HG02642 (cell line): ENCODE results near the gene ARHGEF10L.
"Not testable (repeated sequence)": the region's sequence is repeated elsewhere in the genome, so short reads cannot be mapped to it uniquely, and the experiment has no call there.

Experiments
- ATAC-seq: cut with Tn5 transposase; IDR thresholded peaks from one replicate; pipeline ENCODE4 v1.9.1; 2021; ENCODE audit warnings: mild to moderate bottlenecking; ENCODE audit not compliant: unreplicated experiment, poor library complexity

Gene ARHGEF10L, protein sequence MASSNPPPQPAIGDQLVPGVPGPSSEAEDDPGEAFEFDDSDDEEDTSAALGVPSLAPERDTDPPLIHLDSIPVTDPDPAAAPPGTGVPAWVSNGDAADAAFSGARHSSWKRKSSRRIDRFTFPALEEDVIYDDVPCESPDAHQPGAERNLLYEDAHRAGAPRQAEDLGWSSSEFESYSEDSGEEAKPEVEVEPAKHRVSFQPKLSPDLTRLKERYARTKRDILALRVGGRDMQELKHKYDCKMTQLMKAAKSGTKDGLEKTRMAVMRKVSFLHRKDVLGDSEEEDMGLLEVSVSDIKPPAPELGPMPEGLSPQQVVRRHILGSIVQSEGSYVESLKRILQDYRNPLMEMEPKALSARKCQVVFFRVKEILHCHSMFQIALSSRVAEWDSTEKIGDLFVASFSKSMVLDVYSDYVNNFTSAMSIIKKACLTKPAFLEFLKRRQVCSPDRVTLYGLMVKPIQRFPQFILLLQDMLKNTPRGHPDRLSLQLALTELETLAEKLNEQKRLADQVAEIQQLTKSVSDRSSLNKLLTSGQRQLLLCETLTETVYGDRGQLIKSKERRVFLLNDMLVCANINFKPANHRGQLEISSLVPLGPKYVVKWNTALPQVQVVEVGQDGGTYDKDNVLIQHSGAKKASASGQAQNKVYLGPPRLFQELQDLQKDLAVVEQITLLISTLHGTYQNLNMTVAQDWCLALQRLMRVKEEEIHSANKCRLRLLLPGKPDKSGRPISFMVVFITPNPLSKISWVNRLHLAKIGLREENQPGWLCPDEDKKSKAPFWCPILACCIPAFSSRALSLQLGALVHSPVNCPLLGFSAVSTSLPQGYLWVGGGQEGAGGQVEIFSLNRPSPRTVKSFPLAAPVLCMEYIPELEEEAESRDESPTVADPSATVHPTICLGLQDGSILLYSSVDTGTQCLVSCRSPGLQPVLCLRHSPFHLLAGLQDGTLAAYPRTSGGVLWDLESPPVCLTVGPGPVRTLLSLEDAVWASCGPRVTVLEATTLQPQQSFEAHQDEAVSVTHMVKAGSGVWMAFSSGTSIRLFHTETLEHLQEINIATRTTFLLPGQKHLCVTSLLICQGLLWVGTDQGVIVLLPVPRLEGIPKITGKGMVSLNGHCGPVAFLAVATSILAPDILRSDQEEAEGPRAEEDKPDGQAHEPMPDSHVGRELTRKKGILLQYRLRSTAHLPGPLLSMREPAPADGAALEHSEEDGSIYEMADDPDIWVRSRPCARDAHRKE (N-terminal part only)

GRCh38 chr1:17539477-17540254 is at the start of gene ARHGEF10L:
Gene ARHGEF10L, plus strand, starts transcription at chr1:17539698. Its CDS starts 40,898 bp downstream, at chr1:17580596.
- ATAC-seq: no peak

- not testable (repeated sequence) for ATAC-seq
Measured at GRCh38 chr1:17489768-17490417, 49.6 kb upstream of the ARHGEF10L start.

- not testable (repeated sequence) for ATAC-seq
Measured at GRCh38 chr1:17490667-17491066, 48.8 kb upstream of the ARHGEF10L start.

- no peak for ATAC-seq
Measured at GRCh38 chr1:17494114-17494729, 45.3 kb upstream of the ARHGEF10L start.

- no peak for ATAC-seq
Measured at GRCh38 chr1:17496419-17496818, 43.1 kb upstream of the ARHGEF10L start.

DNA sequence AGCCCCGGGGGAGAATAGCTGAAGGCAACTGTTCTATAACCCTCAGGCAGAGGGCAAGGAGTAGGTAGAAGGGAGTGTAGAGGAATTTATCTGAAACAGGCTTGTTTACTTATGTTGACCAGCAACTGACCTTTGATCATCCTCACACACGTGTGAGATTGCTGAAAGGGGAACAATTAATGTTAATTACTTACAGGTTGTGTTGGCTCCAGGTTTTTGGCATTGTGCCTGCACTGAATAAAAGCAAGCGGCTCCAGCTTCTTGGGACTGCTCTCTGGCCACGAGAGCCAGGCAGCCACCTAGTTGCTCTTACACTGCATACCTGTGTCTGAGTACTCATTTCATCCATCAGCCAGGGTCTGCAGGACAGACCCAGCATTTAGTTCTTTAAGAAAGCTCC is 41.3 kb upstream of the ARHGEF10L start:
- no peak for ATAC-seq

DNA sequence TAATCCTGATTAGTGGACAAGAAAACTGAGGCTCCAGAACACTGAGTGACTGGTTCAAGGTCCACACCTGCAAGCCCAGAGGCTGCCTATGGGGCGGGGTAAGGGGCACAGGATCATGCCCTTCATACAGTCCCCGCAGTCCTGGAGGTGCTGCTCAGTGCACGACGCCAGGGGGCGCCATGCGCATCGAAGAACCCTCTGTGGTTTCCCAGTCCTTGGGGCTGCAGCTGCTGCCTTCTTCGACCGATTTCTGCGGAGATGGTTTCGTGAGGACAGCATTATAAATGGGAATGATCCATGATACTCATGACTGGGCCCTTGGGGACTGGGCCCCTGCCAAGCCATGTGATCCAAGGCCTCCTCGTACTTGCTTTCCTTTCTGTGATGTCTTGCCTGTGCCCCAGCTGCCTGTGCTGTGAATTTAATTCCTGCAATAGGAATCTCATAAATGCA is 37.1 kb upstream of the ARHGEF10L start:
- no peak for ATAC-seq

GRCh38 chr1:17503146-17503545 is 36.4 kb upstream of the ARHGEF10L start:
- ATAC-seq: no peak

DNA sequence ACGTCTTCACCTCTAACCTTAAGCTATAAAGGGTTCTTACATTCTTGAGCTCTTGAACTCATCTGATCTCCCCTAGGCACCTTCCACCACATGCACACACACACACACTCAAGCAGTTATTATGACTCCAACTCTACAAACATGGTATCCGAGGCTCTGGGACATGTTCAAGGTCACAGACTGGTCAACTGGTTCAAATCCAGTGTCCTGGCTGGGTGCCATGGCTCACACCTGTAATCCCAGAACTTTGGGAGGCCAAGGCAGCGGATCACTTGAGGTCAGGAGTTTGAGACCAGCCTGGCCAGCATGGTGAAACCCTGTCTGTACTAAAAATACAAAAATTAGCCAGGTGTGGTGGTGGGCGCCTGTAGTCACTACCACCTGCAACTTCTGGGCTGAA is 32.3 kb upstream of the ARHGEF10L start:
- not testable (repeated sequence) for ATAC-seq

GRCh38 chr1:17507915-17508314 is 31.6 kb upstream of the ARHGEF10L start:
- no peak for ATAC-seq

DNA sequence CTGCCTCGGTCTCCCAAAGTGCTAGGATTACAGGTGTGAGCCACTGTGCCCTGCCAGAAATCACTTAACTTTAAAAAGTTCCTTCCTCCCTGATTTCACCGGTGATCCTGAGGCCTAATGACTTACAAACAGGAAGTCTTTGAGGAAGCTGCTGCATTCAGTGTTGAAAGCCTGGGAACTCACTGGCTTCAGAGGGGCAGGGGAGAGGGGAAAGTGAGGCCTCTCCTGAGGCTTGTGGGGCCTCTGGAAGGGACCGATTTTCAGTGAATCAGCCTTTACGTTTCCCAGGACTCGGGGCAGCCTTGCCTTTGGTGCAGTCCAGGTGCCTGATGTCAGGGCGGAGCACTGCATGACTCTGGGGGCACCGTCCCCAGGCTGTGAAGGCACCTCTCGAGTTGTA is 30.1 kb upstream of the ARHGEF10L start:
- no peak for ATAC-seq

DNA sequence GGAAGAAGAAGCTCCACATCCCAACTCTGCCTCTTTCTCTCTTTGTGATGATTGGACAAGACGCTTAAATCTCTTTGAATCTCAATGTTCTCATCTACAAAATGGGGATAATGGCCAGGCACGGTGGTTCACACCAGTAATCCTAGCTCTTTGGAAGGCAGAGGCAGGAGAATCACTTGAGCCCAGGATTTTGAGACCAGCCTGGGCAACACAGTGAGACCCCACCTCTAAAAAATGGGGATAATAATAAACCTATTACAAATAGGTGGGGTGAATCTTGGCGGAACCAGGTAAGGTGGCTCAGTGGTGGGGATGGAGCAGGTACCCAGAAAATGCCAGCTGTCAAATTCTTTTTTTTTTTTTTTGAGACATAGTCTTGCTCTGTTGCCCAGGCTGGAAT is 29.4 kb upstream of the ARHGEF10L start:
- ATAC-seq: no peak

DNA sequence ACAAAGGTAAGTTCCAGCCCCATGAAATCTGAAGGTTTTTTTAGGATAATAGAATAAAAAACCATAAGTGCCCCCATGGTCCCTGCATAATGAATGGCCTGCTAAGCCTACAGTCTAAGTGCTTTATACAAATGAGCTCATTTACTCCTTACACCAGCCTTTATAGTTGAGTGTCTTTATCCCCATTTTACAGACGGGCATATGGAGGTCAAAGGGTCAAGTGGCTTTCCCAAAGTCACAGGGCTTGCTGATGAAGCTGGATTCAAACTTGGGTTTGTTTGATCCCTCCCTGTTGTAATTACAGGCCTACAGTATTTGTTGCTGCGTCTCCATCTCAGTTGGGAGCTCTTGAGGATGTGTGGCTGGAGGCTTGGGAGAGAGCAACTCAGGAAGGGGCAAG is 28.3 kb upstream of the ARHGEF10L start:
- ATAC-seq: no peak

GRCh38 chr1:17513131-17513530 is 26.4 kb upstream of the ARHGEF10L start:
- no peak for ATAC-seq

DNA sequence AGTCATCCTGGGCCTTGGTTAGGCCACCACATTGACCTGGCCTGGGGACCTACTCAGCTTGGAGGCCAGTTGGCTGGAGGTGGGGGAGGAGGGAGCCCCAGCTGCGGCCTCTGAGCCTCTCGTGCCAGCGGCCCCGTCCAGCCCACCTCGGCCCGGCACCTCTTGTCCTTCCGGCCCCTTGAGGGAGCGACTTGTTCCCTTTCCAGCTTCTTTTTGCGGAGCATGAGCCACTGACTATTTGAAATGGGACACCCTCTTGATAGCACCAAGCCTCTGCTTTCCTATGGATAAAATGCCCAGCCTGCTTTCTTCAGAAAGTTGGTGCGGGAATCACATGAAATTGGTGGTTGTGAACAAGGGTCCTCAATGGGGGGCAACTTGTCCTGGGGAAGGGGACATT is 24.7 kb upstream of the ARHGEF10L start:
- ATAC-seq: no peak

DNA sequence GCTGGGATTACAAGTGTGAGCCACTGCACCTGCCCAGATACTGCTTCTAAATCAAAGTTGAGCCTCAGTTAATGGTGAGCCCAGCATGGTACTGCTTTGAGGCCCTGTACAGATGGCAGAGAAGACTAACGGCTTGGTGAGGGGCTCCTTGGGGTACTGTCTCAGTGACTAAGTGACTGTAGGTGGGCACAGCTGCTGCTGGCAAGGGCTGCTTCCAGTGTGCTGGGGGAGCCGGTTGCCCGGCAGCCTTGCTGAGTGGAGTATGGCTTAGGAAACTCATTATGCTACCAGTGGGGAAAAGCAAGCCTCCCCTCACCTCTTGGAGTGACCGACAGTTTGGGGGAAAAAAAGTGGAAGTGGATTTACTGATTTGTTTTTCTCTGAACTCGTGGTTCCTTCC is 23.6 kb upstream of the ARHGEF10L start:
- no peak for ATAC-seq

GRCh38 chr1:17516303-17517214 is 22.9 kb upstream of the ARHGEF10L start:
- ATAC-seq: no peak

GRCh38 chr1:17520041-17520440 is 19.5 kb upstream of the ARHGEF10L start:
- no peak for ATAC-seq
